IPS-NIHi11 (cell line): ENCODE data around the gene COLEC11.
"Not testable (repeated sequence)": the region's sequence is repeated elsewhere in the genome, so short reads cannot be mapped to it uniquely, and the experiment has no call there.

Experiments used
- DNase-seq: peaks from one replicate; pipeline ENCODE4 v3.0.0; 2012; ENCODE audit warnings: mixed read lengths, low spot score

Gene COLEC11

GRCh38 chr2:3625186-3625585, 30.3 kb downstream of the COLEC11 start:
- no peak for DNase-seq

- no peak for DNase-seq
Observed at GRCh38 chr2:3626118-3626811, 31.4 kb downstream of the COLEC11 start.

DNA sequence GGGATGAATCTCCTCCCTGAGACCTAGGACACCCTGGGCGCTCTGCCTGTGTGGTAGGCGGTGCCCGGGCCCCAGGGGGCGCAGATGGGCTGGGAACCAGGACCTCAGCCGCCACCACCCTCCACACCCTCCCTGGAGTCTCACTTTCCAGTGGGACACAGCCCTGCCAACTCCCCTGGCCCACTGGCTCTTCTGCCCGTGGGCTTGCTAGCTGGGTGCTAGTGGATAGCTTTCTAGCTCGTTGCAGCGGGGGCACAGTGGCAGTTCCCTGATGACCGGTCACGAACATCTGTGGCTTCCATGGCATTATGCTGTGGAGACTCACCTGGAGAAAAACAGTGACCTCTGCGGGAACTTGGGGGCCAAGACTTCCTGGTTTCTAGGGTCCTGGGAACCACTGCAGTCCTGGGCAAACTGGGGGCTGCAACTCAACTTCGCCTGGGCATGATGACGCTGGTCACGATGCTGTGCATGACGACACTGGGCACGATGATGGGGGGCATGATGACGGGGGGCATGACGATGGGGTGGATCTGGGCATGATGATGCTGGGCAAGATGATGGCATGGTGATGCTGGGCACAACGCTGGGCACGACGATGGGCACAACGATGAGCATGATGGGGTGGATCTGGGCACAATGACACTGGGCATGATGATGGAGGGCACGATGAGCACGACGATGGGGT, 32.0 kb downstream of the COLEC11 start:
- no peak for DNase-seq

DNA sequence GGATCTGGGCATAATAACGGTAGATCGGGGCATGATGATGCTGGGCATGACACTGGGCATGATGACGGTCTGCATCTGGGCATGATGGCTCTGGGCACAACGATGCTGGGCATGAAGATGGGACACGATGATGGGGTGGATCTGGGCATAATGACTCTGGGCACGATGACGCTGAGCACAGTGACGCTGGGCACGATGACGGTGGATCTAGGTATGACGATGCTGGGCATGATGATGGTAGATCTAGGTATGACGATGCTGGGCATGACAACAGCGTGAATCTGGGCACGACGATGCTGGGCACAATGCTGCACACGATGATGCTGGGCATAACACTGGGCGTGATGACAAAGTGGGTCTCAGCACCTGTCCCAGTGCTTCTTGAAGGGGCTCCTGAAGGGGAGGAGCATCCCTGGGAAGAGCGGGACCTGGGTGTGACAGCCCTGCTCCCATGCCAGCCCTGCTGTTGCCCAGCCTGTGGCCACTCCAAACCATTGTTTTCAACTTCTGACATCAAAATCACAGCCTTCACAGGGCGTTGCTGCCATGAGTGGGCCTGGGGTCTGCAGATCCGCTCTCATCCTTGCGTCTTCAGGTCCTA, 32.7 kb downstream of the COLEC11 start:
- DNase-seq: no peak

GRCh38 chr2:3628241-3628679, 33.3 kb downstream of the COLEC11 start:
- no peak for DNase-seq

DNA sequence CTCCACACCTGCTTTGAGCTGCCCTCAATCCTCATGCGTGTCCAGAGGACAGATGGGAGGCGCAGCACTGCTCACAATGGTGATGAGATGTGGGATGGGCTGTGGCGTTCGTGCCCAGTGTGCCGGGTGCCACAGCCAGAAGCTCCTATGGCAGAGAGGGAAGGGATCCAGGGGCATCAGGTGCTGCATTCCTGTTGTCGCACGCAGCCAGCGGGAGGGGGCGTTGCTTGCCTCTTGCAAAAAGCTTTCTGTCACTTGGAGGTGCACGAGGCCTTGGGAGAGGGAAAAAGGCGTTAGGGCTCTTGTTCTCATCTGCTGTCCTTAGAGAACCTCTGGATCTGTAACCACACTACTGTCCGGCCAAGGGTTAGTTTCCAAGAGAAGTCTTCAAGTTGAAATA, 33.9 kb downstream of the COLEC11 start:
- peak; percentile 76 for DNase-seq

- DNase-seq: no peak
Observed at GRCh38 chr2:3630631-3631030, 35.7 kb downstream of the COLEC11 start.

GRCh38 chr2:3631161-3631850, 36.4 kb downstream of the COLEC11 start:
- no peak for DNase-seq

DNA sequence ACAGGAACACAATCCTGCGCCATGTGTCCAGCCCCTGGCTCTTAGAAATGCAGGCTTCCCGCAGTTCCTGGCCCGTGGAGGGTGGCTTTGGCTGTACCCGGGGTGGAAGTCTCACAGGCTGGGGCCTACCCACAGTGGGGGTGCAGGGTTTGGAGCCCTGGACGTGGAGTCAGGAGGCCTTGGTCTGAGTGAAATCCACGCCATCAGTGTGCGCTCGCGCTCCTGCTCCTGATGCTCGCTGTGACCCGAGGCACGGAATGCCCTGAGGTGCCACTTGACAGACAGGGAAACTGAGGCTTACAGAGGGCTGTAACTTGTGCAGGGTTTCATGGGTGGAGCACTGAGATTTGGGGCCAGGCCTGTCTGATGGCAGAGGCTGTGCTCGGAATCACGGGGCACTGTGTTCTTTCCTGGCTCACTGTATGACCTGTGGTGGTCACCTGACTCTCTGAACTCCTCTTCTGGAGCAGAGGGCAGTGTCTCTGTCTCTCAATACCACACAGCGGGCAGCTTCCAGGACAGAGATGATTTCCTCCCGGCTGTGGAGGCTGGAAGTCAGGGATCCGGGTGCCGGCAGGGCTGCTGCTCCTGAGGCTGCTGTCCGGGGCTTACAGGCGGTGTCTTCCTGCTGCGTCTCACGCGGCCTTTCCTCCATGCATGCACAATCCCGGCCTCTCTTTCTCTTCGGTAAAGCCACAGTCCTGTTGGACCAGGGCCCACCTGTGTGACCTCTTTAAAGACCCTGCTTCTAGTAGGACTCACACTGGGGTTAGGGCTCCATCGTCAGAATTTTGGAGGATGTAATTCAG, 37.1 kb downstream of the COLEC11 start:
- no peak for DNase-seq

GRCh38 chr2:3633089-3633981, 38.4 kb downstream of the COLEC11 start:
- no peak for DNase-seq

DNA sequence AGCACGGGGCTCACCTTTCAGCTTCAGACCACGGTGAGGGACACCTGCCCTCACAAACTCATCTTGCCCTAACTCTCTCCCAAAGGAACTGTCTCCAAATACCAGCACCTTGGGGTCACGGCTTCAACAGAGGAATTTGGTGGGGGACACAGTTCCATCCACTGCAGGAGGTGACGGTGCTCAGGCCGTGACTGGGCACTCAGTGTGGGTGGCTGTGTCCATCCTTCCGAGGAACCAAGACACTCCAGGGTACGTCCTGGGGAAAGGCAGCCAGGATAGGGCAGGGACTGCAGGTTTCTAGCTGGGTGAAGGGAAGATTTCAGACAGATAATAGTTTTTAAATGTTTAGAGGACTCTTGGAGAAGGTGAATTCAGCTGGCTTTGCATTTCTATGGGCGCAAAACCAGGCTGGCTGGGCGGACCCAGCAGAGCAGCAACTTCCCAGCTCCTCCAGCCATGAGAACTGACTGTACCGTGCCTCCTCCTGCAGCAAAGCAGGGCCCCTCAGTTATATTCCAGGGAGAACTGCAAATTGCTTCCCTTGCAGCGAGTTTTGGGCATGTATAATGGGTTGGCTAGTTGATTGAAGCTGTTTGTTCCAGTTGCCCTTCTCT, 39.2 kb downstream of the COLEC11 start:
- DNase-seq: no peak

DNA sequence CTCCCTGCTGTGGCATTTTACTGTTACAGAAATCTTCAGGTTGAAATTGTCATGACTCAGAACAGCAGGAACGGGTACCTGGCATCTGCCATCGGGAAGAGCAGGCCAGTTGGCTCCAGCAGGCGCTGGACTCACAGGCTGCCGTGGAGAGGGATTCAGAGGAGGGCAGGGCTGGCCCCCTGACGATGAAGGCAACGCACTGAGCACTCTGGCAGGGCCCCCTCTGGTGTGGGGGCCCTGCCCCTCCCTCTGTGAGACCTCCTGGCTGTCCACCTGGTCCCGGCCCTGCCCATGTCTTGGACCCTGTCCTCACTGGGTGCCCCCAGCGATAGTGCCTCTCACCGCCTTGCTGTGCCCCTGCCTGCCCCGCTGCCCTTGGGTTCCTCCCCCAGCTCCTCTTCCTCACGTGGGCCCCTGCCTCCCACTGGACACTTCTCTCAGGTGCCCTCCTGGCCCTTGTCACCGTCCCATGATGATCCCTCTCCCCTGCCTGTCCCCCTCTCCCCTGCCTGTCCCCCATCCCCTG, 39.7 kb downstream of the COLEC11 start:
- DNase-seq: no peak

GRCh38 chr2:3635171-3635974, 40.5 kb downstream of the COLEC11 start:
- DNase-seq: no peak

GRCh38 chr2:3635975-3636327, 41.0 kb downstream of the COLEC11 start:
- not testable (repeated sequence) for DNase-seq

- no peak for DNase-seq
Observed at GRCh38 chr2:3636586-3637310, 41.8 kb downstream of the COLEC11 start.

DNA sequence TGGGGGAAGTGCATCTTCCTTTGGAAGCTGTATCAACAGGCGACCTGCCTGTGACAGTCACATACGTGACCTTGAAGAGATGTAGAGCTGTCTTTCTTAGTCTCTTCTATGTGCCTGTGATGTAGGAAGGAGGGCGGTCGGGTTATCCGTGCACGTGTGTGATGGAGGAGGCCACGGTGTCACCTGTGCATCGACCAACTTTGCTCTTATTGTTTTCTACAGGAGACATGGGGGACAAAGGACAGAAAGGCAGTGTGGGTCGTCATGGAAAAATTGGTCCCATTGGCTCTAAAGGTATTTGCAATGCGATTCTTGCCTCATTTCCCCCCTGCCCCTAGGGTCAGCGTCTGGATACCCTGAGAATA, 42.4 kb downstream of the COLEC11 start:
- DNase-seq: no peak

GRCh38 chr2:3637692-3638455, 43.0 kb downstream of the COLEC11 start:
- no peak for DNase-seq

- DNase-seq: no peak
Observed at GRCh38 chr2:3638456-3638810, 43.5 kb downstream of the COLEC11 start.
